RCC 7860 (cell line): ENCODE results near the gene KIAA0513.

Experiments used
- DNase-seq: peaks from one replicate; pipeline ENCODE4 v3.0.0-alpha.2; 2015; ENCODE audit warnings: low spot score
- FAIRE-seq: peaks from 2 replicates; lab custom pipeline; 2012; peaks lifted over from hg19 to GRCh38; lab: Jason Lieb, UNC

The KIAA0513 gene

GRCh38 chr16:85129876-85130704 is 102.5 kb downstream of the KIAA0513 start:
- FAIRE-seq: no peak

GRCh38 chr16:85130705-85131028 is 103.1 kb downstream of the KIAA0513 start:
- DNase-seq (no peak), FAIRE-seq (no peak)

More at GRCh38 chr16:85129876-85130704, 102.5 kb downstream of the KIAA0513 start:
- no peak for DNase-seq

GRCh38 chr16:85132456-85133289 is 105.1 kb downstream of the KIAA0513 start:
- FAIRE-seq: no peak

GRCh38 chr16:85133290-85133599 is 105.7 kb downstream of the KIAA0513 start:
- FAIRE-seq: no peak
- DNase-seq: no peak

More at GRCh38 chr16:85132456-85133289, 105.1 kb downstream of the KIAA0513 start:
- no peak for DNase-seq

- DNase-seq (no peak), FAIRE-seq (no peak)
These were observed 106.6 kb downstream of the KIAA0513 start for GRCh38 chr16:85134076-85134788.

- DNase-seq (no peak), FAIRE-seq (no peak)
These were observed 107.2 kb downstream of the KIAA0513 start for GRCh38 chr16:85134789-85135142.

GRCh38 chr16:85136213-85136701 is 108.7 kb downstream of the KIAA0513 start:
- no peak for DNase-seq

GRCh38 chr16:85136702-85137322 is 109.2 kb downstream of the KIAA0513 start:
- DNase-seq: no peak

More at GRCh38 chr16:85136213-85136701, 108.7 kb downstream of the KIAA0513 start:
- no peak for FAIRE-seq

GRCh38 chr16:85137323-85138072 is 109.9 kb downstream of the KIAA0513 start:
- no peak for DNase-seq

More at GRCh38 chr16:85136702-85137322, 109.2 kb downstream of the KIAA0513 start:
- no peak for FAIRE-seq

GRCh38 chr16:85138073-85138824 is 110.7 kb downstream of the KIAA0513 start:
- DNase-seq (no peak), FAIRE-seq (no peak)

More at GRCh38 chr16:85137323-85138072, 109.9 kb downstream of the KIAA0513 start:
- no peak for FAIRE-seq

GRCh38 chr16:85138825-85139627 is 111.4 kb downstream of the KIAA0513 start:
- no peak for FAIRE-seq
- DNase-seq: no peak

GRCh38 chr16:85139881-85140339 is 112.3 kb downstream of the KIAA0513 start:
- FAIRE-seq (no peak), DNase-seq (no peak)

GRCh38 chr16:85140455-85141012 is 112.9 kb downstream of the KIAA0513 start:
- DNase-seq: no peak
- no peak for FAIRE-seq

GRCh38 chr16:85141491-85142128 is 114.0 kb downstream of the KIAA0513 start:
- FAIRE-seq: no peak
- no peak for DNase-seq

- DNase-seq: no peak
- FAIRE-seq: no peak
These were observed 114.5 kb downstream of the KIAA0513 start for GRCh38 chr16:85142129-85142513.

GRCh38 chr16:85142771-85143211 is 115.2 kb downstream of the KIAA0513 start:
- DNase-seq (no peak), FAIRE-seq (no peak)
